ENCODE results near the gene SH3RF3. TPM values are rescaled to one million over a fixed set of nuclear protein-coding genes. Genes with fewer than 3 reads are reported as not detected.

The SH3RF3 gene
- total RNA-seq, 2 donors from 2014 or later = 1.5 to 1.8 TPM

GRCh38 chr2:109425411-109425810, 296.4 kb downstream of the SH3RF3 start:
- no peaks in the 10 kb centered on the region for H3K4me1 ChIP-seq (ENCODE audit: control insufficient read depth, insufficient read depth, low read length)
- H3K27me3 ChIP-seq (ENCODE audit: control insufficient read depth, insufficient read depth, low read length, poor library complexity, severe bottlenecking) = no peaks in the 10 kb centered on the region
- no peak overlapping the region for H3K4me3 ChIP-seq (ENCODE audit: low read length)
- no peaks in the 10 kb centered on the region for H3K9me3 ChIP-seq (ENCODE audit: control insufficient read depth, low read length)
- no peaks in the 10 kb centered on the region for H3K9me3 Mint-ChIP-seq
- no peaks in the 10 kb centered on the region for H3K36me3 Mint-ChIP-seq (ENCODE audit: low read depth)
- no peaks in the 10 kb centered on the region for H3K27me3 Mint-ChIP-seq (ENCODE audit: insufficient read depth)
- no peaks in the 10 kb centered on the region for H3K36me3 ChIP-seq (ENCODE audit: control insufficient read depth, insufficient read depth, low read length)
- no peak for DNase-seq
- no peak overlapping the region for H3K27ac ChIP-seq (ENCODE audit: low read depth, low read length)
- H3K4me1 Mint-ChIP-seq = no peaks in the 10 kb centered on the region
- no peak overlapping the region for H3K9ac ChIP-seq (ENCODE audit: extremely low read depth, low read length, poor library complexity, severe bottlenecking)
- no peak overlapping the region for H3K27ac Mint-ChIP-seq
- no peak overlapping the region for H3K4me3 Mint-ChIP-seq
- WGBS, 2 experiments (ENCODE audit: insufficient coverage in 1 of 2, insufficient read length in 1 of 2) = 84 to 94% methylated on average over 3 of the region's 3 CpGs
- no peak for TF ChIP-seq CTCF (conservative IDR thresholded peaks at IDR 0.05)

DNA sequence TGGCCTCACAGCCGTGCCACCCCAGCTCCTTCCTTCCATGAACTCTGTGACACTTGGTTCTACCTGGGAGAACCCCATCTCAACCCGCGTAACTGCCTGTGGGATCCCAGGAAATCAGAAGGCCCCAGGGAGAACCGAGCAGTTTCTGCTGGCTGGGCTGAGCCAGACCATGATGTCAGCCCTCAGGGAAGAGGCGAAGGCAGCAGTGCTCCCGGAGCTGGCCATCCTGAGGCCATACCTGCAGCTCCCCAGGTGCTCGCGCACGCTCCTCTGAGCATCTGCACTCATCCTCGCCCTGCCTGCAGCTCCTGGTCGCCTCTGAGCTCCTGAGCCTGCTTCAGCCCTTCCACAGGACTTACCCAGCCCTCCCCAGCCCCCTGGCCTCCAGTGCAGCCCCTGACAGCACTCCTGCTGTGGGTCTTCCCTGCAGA, 298.7 kb downstream of the SH3RF3 start:
- no peak overlapping the region for H3K4me3 ChIP-seq (ENCODE audit: low read length)
- H3K4me1 ChIP-seq (ENCODE audit: control insufficient read depth, insufficient read depth, low read length) = no peaks in the 10 kb centered on the region
- 75 to 92% methylated on average over 4 to 11 of the region's 11 CpGs for WGBS, 2 experiments (ENCODE audit: insufficient coverage in 1 of 2, insufficient read length in 1 of 2)
- H3K36me3 ChIP-seq (ENCODE audit: control insufficient read depth, insufficient read depth, low read length) = no peaks in the 10 kb centered on the region
- Mint-ChIP-seq H3K4me1 (no peaks in the 10 kb centered on the region), H3K4me3 (no peak overlapping the region), H3K36me3 (ENCODE audit: low read depth) (no peaks in the 10 kb centered on the region), H3K9me3 (no peaks in the 10 kb centered on the region), H3K27ac (no peak overlapping the region), H3K27me3 (ENCODE audit: insufficient read depth) (no peaks in the 10 kb centered on the region)
- H3K9me3 ChIP-seq (ENCODE audit: control insufficient read depth, low read length) = no peaks in the 10 kb centered on the region
- TF ChIP-seq CTCF (conservative IDR thresholded peaks at IDR 0.05) = no peak
- no peak for DNase-seq
- no peak overlapping the region for H3K9ac ChIP-seq (ENCODE audit: extremely low read depth, low read length, poor library complexity, severe bottlenecking)
- H3K27ac ChIP-seq (ENCODE audit: low read depth, low read length) = no peak overlapping the region
- no peaks in the 10 kb centered on the region for H3K27me3 ChIP-seq (ENCODE audit: control insufficient read depth, insufficient read depth, low read length, poor library complexity, severe bottlenecking)

DNA sequence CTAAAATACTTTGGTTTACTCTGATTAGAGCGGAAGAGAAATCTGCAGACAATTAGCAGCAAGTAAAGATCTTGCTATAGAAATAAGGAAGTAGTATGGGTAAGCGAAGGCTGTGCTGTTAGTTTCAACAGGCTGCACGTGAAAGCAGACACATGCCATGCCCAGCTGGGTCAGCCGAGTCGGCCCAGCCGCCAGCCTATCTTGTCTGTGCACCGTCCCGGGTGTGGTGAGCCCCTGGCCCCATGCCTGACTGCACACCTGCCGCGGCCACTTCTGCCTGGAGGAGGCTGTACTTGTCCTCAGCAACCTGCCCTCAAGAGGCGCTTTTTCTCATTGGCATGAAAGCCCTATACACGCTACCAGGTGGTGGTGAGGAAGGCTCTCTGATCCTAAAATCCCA, 299.3 kb downstream of the SH3RF3 start:
- no peak for TF ChIP-seq CTCF (conservative IDR thresholded peaks at IDR 0.05)
- no peaks in the 10 kb centered on the region for H3K36me3 ChIP-seq (ENCODE audit: control insufficient read depth, insufficient read depth, low read length)
- Mint-ChIP-seq H3K4me3 (no peak overlapping the region), H3K27me3 (ENCODE audit: insufficient read depth) (no peaks in the 10 kb centered on the region), H3K27ac (no peak overlapping the region), H3K36me3 (ENCODE audit: low read depth) (no peaks in the 10 kb centered on the region), H3K4me1 (no peaks in the 10 kb centered on the region), H3K9me3 (no peaks in the 10 kb centered on the region)
- no peaks in the 10 kb centered on the region for H3K4me1 ChIP-seq (ENCODE audit: control insufficient read depth, insufficient read depth, low read length)
- WGBS, 2 experiments (ENCODE audit: insufficient coverage in 1 of 2, insufficient read length in 1 of 2) = 94 to 97% methylated on average over 10 to 12 of the region's 12 CpGs
- no peaks in the 10 kb centered on the region for H3K27me3 ChIP-seq (ENCODE audit: control insufficient read depth, insufficient read depth, low read length, poor library complexity, severe bottlenecking)
- DNase-seq = no peak
- H3K27ac ChIP-seq (ENCODE audit: low read depth, low read length) = no peak overlapping the region
- no peak overlapping the region for H3K4me3 ChIP-seq (ENCODE audit: low read length)
- H3K9ac ChIP-seq (ENCODE audit: extremely low read depth, low read length, poor library complexity, severe bottlenecking) = no peak overlapping the region
- no peaks in the 10 kb centered on the region for H3K9me3 ChIP-seq (ENCODE audit: control insufficient read depth, low read length)
